DOHH2 (cell line): ENCODE data around the gene LACTB.

Experiments used
- H3F3A ChIP-seq: fragments of 200-600 bp; sonication (generic), shearing (Covaris generic); 2 replicates; pipeline ENCODE4 v1.6.0; 2016; ENCODE audit warnings: antibody characterized with exemption, mild to moderate bottlenecking; ENCODE audit not compliant: control insufficient read depth, insufficient read depth
- H3K27ac ChIP-seq: fragments of 200-600 bp; sonication (generic); 2 replicates; pipeline ENCODE4 v1.5.1; 2014; ENCODE audit warnings: low read depth, mild to moderate bottlenecking, low read length, moderate library complexity
- H3K27me3 ChIP-seq: fragments of 200-600 bp; sonication (generic); 2 replicates; pipeline ENCODE4 v1.6.1; 2014; ENCODE audit warnings: mild to moderate bottlenecking, low read length, mixed read lengths; ENCODE audit not compliant: control insufficient read depth
- H3K36me3 ChIP-seq: fragments of 200-600 bp; sonication (generic); 2 replicates; pipeline ENCODE4 v1.6.1; 2014; ENCODE audit warnings: mild to moderate bottlenecking, low read length, moderate library complexity, mixed read lengths; ENCODE audit not compliant: control insufficient read depth
- H3K4me1 ChIP-seq: fragments of 200-600 bp; sonication (generic); 2 replicates; pipeline ENCODE4 v1.6.1; 2014; ENCODE audit warnings: mild to moderate bottlenecking, low read length, mixed read lengths; ENCODE audit not compliant: control insufficient read depth
- H3K4me2 ChIP-seq: fragments of 200-600 bp; sonication (generic); 2 replicates; pipeline ENCODE4 v1.6.0; 2014; ENCODE audit warnings: mild to moderate bottlenecking, low read length, moderate library complexity
- H3K4me3 ChIP-seq: fragments of 200-600 bp; sonication (generic); 2 replicates; pipeline ENCODE4 v1.5.1; 2014; ENCODE audit warnings: mild to moderate bottlenecking, low read length, mixed read lengths
- H3K79me2 ChIP-seq: fragments of 200-600 bp; sonication (generic); 2 replicates; pipeline ENCODE4 v1.6.1; 2014; ENCODE audit warnings: mild to moderate bottlenecking, low read length, mixed read lengths; ENCODE audit not compliant: control insufficient read depth
- H3K9me2 ChIP-seq: fragments of 200-600 bp; sonication (generic); replicated peaks from 2 replicates; pipeline ENCODE4 v1.6.1; 2014; ENCODE audit warnings: mild to moderate bottlenecking, low read length, mixed read lengths; ENCODE audit not compliant: control insufficient read depth
- H3K9me3 ChIP-seq: fragments of 200-600 bp; sonication (generic); 2 replicates; pipeline ENCODE4 v1.6.1; 2014; ENCODE audit warnings: antibody characterized with exemption, low read length, mixed read lengths; ENCODE audit not compliant: control insufficient read depth, insufficient read depth
- H4K20me1 ChIP-seq: fragments of 200-600 bp; sonication (generic); 2 replicates; pipeline ENCODE4 v1.6.0; 2014; ENCODE audit warnings: low read depth, mild to moderate bottlenecking, antibody characterized with exemption, low read length, moderate library complexity; ENCODE audit not compliant: control insufficient read depth, insufficient read depth
- CTCF ChIP-seq: fragments of 200-600 bp; sonication (generic); IDR thresholded peaks from one replicate; pipeline ENCODE4 v1.5.1; 2014; ENCODE audit warnings: antibody characterized with exemption, mild to moderate bottlenecking, low read depth, low read length; ENCODE audit not compliant: poor library complexity, severe bottlenecking
- EZH2phosphoT487 ChIP-seq: fragments of 200-600 bp; sonication (generic); IDR thresholded peaks from 2 replicates; pipeline ENCODE4 v1.6.1; 2017; ENCODE audit warnings: borderline replicate concordance, mild to moderate bottlenecking, antibody characterized with exemption, low read length, moderate library complexity, mixed read lengths

Gene LACTB

GRCh38 chr15:63146684-63147083 lies 25.0 kb downstream of the LACTB start:
- Histone ChIP-seq H3K4me1 (no peaks in the 10 kb centered on the region), H3K27me3 (no peaks in the 10 kb centered on the region)

GRCh38 chr15:63151665-63152064 lies 30.0 kb downstream of the LACTB start:
- Histone ChIP-seq H3K27ac (no peak overlapping the region), H3K4me2 (no peak overlapping the region), H3K9me2 (no peaks in the 10 kb centered on the region), H3K36me3 (peaks cover 21% of the 10 kb centered on the region), H3K4me3 (no peak overlapping the region), H3K27me3 (no peaks in the 10 kb centered on the region), H3K79me2 (peaks cover 13% of the 10 kb centered on the region), H3K4me1 (peaks cover 13% of the 10 kb centered on the region), H3K9me3 (no peaks in the 10 kb centered on the region), H3F3A (no peaks in the 10 kb centered on the region), H4K20me1 (no peaks in the 10 kb centered on the region)
- no peak for TF ChIP-seq EZH2phosphoT487
- TF ChIP-seq CTCF: no peak

More at GRCh38 chr15:63146684-63147083, 25.0 kb downstream of the LACTB start:
- TF ChIP-seq CTCF (no peak), EZH2phosphoT487 (no peak)
- H4K20me1 ChIP-seq: no peaks in the 10 kb centered on the region
- H3K4me2 ChIP-seq: no peak overlapping the region
- H3K4me3 ChIP-seq: no peak overlapping the region
- no peaks in the 10 kb centered on the region for H3K36me3 ChIP-seq
- H3K79me2 ChIP-seq: no peaks in the 10 kb centered on the region
- no peak overlapping the region for H3K27ac ChIP-seq
- no peaks in the 10 kb centered on the region for H3K9me2 ChIP-seq
- no peaks in the 10 kb centered on the region for H3F3A ChIP-seq
- H3K9me3 ChIP-seq: no peaks in the 10 kb centered on the region

- Histone ChIP-seq H3K36me3 (peaks cover 26% of the 10 kb centered on the region), H3K9me3 (no peaks in the 10 kb centered on the region), H3K27me3 (no peaks in the 10 kb centered on the region), H3K4me1 (peaks cover 22% of the 10 kb centered on the region), H3K9me2 (no peaks in the 10 kb centered on the region), H3K4me3 (peak overlapping the region; percentile 32; the same call in 1 of the 2 replicates), H3K79me2 (peaks cover 19% of the 10 kb centered on the region), H4K20me1 (no peaks in the 10 kb centered on the region), H3K27ac (no peak overlapping the region), H3F3A (no peaks in the 10 kb centered on the region), H3K4me2 (peak overlapping the region; percentile 93)
- TF ChIP-seq EZH2phosphoT487 (no peak), CTCF (no peak)
Observed at GRCh38 chr15:63155486-63155885, 33.8 kb downstream of the LACTB start.
